Subcutaneous adipose tissue (tissue), 4 donors: ENCODE data around the gene ZNF320. TPM values are rescaled to one million over a fixed set of nuclear protein-coding genes. Genes with fewer than 3 reads are reported as not detected.

Experiments
- CTCF ChIP-seq: fragments of 450-650 bp; IDR thresholded peaks from one replicate; pipeline ENCODE4 v1.5.1; 2016; ENCODE audit warnings: low read depth, mild to moderate bottlenecking, control low read depth, antibody characterized with exemption, moderate library complexity
- total RNA-seq, 4 donors: library from RNA; depleted of rRNA; stranded (reverse); fragments of >200 nt; gene quantifications; one replicate each; pipeline ENCODE4 v1.1.0, GENCODE V29; 2016

ZNF320 gene
- total RNA-seq, 4 donors from 2014 or later, result 5.3 to 13.9 (median 7.4) TPM

- TF ChIP-seq CTCF, result no peak
Observed at GRCh38 chr19:52942386-52943133, 45.1 kb upstream of the ZNF320 start.

DNA sequence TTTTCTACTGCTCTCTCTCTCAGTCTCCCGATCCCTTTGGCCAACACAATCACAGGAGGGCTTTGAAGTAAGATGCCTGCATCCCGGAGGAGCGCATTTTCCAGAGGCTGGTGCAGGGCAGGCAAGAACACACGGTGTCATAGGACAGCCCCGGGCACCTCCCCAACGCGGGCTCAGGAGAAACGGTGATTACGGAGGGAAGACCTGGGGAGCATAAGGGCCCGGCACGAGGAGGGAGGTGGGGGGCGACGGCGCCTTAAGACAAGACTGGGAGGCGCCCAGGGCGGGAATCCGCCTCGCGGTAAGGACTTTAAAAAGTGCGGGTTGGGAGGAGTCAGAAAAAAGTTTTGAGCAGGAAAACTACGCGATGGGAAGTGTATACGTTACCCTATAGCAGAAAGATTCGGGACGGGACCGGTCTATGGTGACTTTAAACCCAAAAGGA, 44.5 kb upstream of the ZNF320 start:
- no peak for TF ChIP-seq CTCF

- TF ChIP-seq CTCF, result no peak
Observed at GRCh38 chr19:52938761-52939160, 41.3 kb upstream of the ZNF320 start.

DNA sequence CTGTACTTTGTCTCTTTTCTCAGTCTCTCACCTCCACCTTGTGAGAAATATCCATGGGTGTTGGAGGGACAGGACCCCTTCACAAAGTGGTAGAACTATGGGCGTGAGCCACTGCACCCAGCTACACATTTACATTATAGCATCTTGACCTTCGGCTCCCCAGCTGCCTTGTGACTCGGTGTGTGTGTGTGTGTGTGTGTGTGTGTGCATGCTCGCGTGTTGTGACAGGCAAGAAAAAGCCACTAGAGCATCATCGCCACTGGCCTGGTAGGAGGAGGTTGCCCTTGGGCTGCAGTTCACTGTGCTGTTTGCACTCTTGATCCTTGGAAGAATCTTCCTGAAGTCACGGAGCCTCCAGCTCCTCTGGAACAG, 39.5 kb upstream of the ZNF320 start:
- no peak for TF ChIP-seq CTCF

DNA sequence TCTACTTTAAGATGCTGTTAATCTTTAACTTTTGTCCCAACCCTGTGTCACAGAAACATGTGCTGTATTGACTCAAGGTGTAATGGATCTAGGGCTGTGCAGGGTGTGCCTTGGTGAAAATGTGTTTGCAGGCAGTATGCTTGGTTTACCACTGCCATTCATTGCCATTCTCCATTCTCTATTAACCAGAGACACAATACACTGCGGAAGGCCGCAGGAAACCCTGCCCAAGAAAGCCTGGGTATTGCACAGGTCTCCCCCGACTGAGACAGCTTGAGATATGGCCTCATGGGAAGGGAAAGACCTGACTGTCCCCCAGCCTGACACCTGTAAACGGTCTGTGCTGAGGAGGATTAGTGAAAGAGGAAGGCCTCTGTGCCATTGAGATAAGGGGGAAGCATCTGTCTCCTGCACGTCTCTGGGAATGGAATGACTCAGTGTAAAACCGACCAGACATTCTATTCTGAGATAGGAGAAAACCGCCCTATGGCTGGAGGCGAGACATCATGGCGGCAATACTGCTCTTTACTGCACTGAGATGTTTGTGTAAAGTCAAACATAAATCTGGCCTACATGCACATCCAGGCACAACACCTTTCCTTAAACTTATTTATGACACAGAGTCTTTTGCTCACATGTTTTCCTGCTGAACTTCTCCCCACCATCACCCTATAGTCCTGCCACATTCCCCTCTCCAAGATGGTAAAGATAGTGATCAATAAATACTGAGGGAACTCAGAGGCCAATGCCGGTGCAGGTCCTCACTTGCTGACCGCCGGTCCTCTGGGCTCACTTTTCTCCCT, 38.9 kb upstream of the ZNF320 start:
- no peak for TF ChIP-seq CTCF

DNA sequence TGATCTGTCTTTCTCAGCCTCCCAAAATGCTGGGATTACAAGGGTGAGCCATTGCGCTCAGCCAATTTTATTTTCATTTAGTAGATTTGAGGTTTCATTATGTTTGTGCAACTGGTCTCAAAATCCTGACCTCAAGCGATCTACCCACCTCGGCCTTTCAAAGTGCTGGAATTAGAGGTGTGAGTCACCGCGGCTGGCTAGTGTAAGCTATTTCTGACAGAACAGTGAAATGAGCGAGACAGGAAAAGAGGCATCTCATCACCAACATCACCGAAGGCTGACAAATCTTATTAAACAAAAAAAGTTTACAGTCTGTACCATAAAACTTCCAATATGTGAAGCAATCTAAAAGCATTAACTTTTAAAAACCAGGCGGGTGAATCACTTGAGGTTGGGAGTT, 38.0 kb upstream of the ZNF320 start:
- TF ChIP-seq CTCF, result no peak

DNA sequence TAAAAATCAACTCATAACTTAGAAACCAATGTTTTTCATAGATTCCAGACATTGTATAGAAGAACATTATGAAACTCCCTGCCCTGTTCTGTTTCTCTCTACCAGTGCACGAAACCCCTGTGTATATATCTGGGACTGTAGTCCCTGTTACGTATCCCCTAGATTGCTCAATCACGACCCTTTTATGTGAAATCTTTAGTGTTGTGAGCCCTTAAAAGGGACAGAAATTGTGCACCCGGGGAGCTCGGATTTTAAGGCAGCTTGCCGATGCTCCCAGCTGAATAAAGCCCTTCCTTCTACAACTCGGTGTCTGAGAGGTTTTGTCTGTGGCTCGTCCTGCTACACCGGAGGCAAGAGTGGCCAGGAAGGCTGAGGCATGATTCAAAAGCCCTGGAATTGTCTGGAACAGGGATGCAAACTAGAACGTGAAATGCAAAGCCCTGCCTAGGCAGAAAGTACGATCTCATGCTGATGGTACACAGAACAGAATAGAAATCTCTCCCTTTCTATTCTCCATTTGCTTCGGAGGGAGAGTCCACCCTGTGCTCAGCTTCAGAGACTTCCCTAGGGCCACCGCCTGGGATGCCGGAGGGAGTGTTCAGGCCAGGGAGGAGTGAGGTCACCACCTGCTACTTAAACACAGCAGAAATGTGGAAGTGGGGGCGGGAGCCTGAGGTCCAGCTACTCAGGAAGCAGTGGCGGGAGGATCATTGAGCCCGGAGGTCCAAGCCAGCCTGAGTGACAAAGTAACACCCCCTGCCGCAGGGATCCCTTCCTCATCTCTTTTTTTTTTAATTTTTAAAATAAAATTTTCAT, 26.6 kb upstream of the ZNF320 start:
- no peak for TF ChIP-seq CTCF
